PC-9 (cell line): ENCODE results near the gene C16orf90.
"Not testable (repeated sequence)": the region's sequence is repeated elsewhere in the genome, so short reads cannot be mapped to it uniquely, and the experiment has no call there.

Source experiments
- CTCF ChIP-seq: fragments of 200-600 bp; sonication (generic); conservative IDR thresholded peaks from 2 replicates; pipeline ENCODE4 v1.6.1; 2017; ENCODE audit warnings: mixed run types, antibody characterized with exemption, mild to moderate bottlenecking, moderate library complexity
- EZH2 ChIP-seq: fragments of 200-600 bp; sonication (generic); IDR thresholded peaks from 2 replicates; pipeline ENCODE4 v1.8.0; 2017; ENCODE audit warnings: antibody characterized with exemption, low read depth

GRCh38 chr16:3474870-3475269 lies 20.4 kb downstream of the C16orf90 start:
- not testable (repeated sequence) for TF ChIP-seq CTCF, EZH2
